Activated T-cell treated with anti-CD3 and anti-CD28 coated beads, Interleukin-2, amount 50 U/mL, for 4 hours (primary cell): ENCODE results near the gene SGMS2. TPM values are rescaled to one million over a fixed set of nuclear protein-coding genes. Genes with fewer than 3 reads are reported as not detected.

ENCODE experiments used
- ATAC-seq, 2 donors: fragments of 200-7000 bp; cut with Tn5 transposase; one replicate each; pipeline ENCODE4 v1.10.0; 2021
- DNase-seq: peaks from one replicate; pipeline ENCODE4 v3.0.0-alpha.2; 2020
- H3K27me3 Mint-ChIP-seq: one replicate; pipeline ENCODE4 v1.8.0; 2021; ENCODE audit warnings: low read depth, mixed read lengths
- H3K36me3 Mint-ChIP-seq: one replicate; pipeline ENCODE4 v1.8.0; 2022; ENCODE audit warnings: mixed read lengths; ENCODE audit not compliant: insufficient read depth
- H3K4me1 Mint-ChIP-seq: one replicate; pipeline ENCODE4 v1.8.0; 2021; ENCODE audit warnings: low read depth, mixed read lengths
- H3K4me3 Mint-ChIP-seq: one replicate; pipeline ENCODE4 v1.8.0; 2021; ENCODE audit warnings: mild to moderate bottlenecking, moderate library complexity, mixed read lengths
- H3K9me3 Mint-ChIP-seq: one replicate; pipeline ENCODE4 v1.8.0; 2021; ENCODE audit warnings: mixed read lengths
- total RNA-seq, 3 donors: library from RNA; stranded (reverse); gene quantifications; one replicate each; pipeline ENCODE4 v1.2.1, GENCODE V29; 2021

SGMS2 gene
- total RNA-seq, 3 donors from 2014 or later: 0.08 to 0.54 (median 0.43) TPM

DNA sequence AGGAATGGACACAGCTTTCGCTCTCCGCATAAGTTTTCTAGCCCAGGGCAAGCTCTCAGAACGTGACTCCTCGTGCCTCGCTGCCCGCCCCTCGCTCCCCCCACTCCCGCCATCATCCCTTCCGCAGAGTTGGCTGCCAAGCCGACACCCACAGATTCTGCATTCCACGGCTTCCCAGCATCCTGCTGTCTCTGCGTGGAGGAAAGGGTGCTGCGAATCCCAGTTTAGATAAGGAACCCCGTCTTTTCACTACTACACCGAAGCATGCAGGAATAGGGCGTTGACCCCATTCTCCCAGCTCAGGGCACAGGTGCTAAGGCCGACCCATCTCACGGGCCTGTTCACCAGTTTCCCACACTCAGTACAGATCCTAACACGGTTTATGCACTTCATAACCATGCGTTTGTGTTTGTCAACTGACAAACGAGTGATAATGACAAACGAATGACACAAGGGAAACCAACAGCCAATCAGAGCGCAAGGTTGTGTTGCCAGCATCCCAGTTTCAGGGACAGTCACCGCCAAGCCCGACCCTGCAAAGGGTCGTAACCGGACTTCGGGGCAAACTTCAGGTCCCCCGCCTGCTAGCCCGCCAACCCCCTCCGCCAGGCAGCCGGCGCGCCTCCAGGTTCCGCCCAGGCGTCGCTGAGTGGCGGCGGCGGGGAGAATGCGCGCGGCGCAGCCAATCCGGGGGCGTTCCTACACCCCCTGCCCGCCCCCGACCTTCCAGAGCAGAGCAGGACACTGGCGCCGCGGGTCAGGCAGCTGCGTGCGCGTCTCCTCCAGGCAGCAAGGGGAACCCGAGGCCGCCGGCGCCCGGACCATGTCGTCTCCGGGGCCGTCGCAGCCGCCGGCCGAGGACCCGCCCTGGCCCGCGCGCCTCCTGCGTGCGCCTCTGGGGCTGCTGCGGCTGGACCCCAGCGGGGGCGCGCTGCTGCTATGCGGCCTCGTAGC is 106.4 kb downstream of the SGMS2 start, which contains the start of gene CYP2U1:
Gene CYP2U1 (plus strand): TSS at position 729 of the 954 bp plus-strand sequence. CDS start 95 bp downstream, at position 824.
- peaks cover 22% of the 10 kb centered on the region for H3K4me1 Mint-ChIP-seq
- H3K9me3 Mint-ChIP-seq: no peaks in the 10 kb centered on the region
- H3K36me3 Mint-ChIP-seq: no peaks in the 10 kb centered on the region
- ATAC-seq (peak; percentile 94), DNase-seq (peak; percentile 69)
- no peaks in the 10 kb centered on the region for H3K27me3 Mint-ChIP-seq
- peak within 1 kb of the TSS; percentile 84 for H3K4me3 Mint-ChIP-seq

DNA sequence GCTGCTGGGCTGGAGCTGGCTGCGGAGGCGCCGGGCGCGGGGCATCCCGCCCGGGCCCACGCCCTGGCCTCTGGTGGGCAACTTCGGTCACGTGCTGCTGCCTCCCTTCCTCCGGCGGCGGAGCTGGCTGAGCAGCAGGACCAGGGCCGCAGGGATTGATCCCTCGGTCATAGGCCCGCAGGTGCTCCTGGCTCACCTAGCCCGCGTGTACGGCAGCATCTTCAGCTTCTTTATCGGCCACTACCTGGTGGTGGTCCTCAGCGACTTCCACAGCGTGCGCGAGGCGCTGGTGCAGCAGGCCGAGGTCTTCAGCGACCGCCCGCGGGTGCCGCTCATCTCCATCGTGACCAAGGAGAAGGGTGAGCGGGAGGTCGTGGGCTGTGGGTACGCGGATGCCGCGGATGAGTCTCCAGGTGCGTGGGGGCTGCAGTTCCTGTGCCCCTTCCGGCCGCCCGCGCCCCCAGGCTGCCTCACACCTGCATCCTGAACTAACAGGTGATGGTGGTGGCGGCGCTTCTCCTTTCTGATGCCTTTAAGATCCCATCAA is 107.1 kb downstream of the SGMS2 start:
- no peaks in the 10 kb centered on the region for H3K27me3 Mint-ChIP-seq
- DNase-seq (peak; percentile 17), ATAC-seq (peak; percentile 27 to 40)
- peak overlapping the region; percentile 84 for H3K4me3 Mint-ChIP-seq
- peaks cover 2% of the 10 kb centered on the region for H3K36me3 Mint-ChIP-seq
- H3K4me1 Mint-ChIP-seq: peaks cover 24% of the 10 kb centered on the region
- no peaks in the 10 kb centered on the region for H3K9me3 Mint-ChIP-seq

DNA sequence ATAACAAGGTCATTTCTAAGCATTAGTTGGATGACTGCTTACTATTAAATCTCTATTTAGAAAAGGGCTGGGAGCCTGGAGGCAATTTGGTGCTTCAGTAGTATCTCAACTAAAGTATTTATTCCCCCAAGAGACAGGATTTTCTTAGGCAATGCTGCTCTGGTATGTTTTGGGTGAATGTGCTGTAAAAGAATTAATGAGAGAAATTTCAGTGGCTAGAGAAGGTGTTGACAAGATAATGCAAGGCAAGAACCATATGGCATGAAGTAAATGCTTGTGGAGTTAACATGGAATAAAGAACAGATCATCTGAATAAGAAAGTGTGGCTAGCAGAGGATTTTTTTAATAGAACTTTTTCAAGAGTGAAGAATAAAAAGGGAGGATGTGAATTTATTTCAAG is 110.5 kb downstream of the SGMS2 start:
- no peak for DNase-seq
- no peaks in the 10 kb centered on the region for H3K9me3 Mint-ChIP-seq
- no peak overlapping the region for H3K4me3 Mint-ChIP-seq
- no peaks in the 10 kb centered on the region for H3K27me3 Mint-ChIP-seq
- no peak for ATAC-seq
- H3K36me3 Mint-ChIP-seq: peaks cover 4% of the 10 kb centered on the region
- H3K4me1 Mint-ChIP-seq: peaks cover 28% of the 10 kb centered on the region

DNA sequence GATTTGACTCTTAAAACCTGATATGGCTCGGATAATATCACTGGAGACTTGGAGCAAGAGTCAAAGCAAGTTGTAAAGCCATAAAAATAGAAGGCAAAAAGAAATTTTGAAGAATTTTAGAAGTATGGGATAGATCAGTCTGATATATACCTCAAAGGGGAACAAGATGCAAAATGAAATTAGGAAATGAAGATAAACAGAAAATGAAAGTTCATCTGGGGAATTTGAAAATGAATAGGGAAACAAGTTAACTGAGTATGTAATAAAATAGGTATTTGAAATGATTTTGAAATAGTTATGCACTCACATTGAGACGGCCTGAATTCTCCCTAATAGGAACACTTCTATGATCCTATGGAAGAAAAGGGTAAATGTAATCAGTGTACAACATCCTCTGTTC is 112.3 kb downstream of the SGMS2 start:
- H3K9me3 Mint-ChIP-seq: no peaks in the 10 kb centered on the region
- no peak overlapping the region for H3K4me3 Mint-ChIP-seq
- H3K27me3 Mint-ChIP-seq: no peaks in the 10 kb centered on the region
- ATAC-seq: no peak
- DNase-seq: no peak
- H3K4me1 Mint-ChIP-seq: peaks cover 22% of the 10 kb centered on the region
- H3K36me3 Mint-ChIP-seq: peaks cover 4% of the 10 kb centered on the region

DNA sequence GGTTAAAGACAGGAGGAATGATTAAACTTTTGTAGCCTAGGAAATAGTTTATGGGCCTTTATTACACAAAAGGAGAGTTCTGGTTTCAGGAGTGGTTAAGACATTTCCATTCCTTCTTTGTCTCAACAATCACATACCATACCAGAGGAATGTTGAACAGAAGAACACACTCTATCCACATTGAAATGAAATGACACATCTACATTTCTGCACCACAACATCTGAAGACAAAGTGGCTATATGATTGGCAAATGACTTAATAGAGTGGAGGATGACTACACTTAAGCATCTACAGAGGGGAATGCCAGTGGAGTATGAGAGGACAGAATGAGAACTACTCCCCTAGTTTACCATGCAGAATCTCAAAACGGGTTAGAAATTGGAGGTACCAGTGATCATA is 114.6 kb downstream of the SGMS2 start:
- DNase-seq: no peak
- H3K9me3 Mint-ChIP-seq: no peaks in the 10 kb centered on the region
- H3K4me1 Mint-ChIP-seq: peaks cover 6% of the 10 kb centered on the region
- peaks cover 4% of the 10 kb centered on the region for H3K36me3 Mint-ChIP-seq
- H3K4me3 Mint-ChIP-seq: no peak overlapping the region
- ATAC-seq: no peak
- H3K27me3 Mint-ChIP-seq: no peaks in the 10 kb centered on the region

DNA sequence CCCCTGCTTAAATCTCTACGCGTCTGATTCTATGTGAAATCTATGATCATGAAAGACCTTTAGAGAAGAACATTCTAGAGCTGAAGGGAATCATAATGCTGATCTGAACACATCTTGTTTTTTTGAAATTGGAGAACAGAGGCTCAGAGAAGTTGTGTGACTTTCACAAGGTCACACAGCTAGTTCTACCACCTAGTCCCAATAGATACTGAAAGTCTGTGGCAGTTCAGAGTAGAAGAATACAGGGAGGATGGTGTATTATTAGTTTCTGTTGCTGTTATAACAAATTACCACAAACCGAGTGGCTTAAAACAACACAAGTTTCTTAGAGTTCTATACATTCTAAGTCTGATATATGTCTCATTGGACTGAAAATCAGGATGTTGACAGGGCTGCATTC is 121.1 kb downstream of the SGMS2 start:
- Mint-ChIP-seq H3K4me1 (no peaks in the 10 kb centered on the region), H3K4me3 (no peak overlapping the region), H3K27me3 (no peaks in the 10 kb centered on the region), H3K9me3 (no peaks in the 10 kb centered on the region), H3K36me3 (peaks cover 23% of the 10 kb centered on the region)
- no peak for ATAC-seq
- no peak for DNase-seq

DNA sequence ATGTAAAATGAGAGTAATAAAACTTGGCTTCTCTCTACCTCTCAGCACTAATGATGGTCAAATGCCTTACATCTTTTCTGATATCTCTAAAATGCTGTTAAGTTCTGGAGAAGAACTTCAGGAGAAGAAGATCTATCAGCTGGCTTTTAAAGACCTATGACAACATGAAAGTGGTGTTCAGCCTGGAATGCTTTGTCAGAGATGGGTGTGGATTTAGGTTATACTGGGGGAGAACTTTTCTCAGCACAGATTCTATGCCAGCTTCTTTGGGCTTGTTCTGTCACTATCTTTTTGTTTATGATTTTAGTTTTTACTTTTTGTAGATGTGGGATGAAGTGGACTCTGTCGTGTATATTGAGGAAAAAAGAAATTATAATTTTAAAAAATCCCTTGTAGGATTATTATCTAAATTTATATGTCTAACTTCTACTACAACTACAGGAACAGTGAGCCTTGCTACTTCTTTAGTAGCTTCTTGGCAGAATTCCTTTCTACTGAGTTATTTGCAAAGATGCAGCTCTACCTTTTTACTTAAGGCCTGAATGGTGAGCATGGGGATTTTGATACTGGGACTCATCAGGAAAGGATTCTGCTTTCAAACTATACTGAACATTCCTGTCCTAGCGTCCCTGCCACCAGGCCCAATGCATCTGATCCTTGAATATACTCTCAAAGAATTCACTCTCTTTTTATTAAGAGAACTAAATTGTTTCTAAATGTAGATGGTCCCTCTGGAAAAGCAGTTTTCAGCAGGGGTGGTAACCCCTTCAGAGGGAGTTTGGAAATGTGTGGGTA is 126.2 kb downstream of the SGMS2 start:
- DNase-seq (no peak), ATAC-seq (no peak)
- no peaks in the 10 kb centered on the region for H3K4me1 Mint-ChIP-seq
- H3K27me3 Mint-ChIP-seq: no peaks in the 10 kb centered on the region
- no peak overlapping the region for H3K4me3 Mint-ChIP-seq
- peaks cover 9% of the 10 kb centered on the region for H3K9me3 Mint-ChIP-seq
- peaks cover 28% of the 10 kb centered on the region for H3K36me3 Mint-ChIP-seq

DNA sequence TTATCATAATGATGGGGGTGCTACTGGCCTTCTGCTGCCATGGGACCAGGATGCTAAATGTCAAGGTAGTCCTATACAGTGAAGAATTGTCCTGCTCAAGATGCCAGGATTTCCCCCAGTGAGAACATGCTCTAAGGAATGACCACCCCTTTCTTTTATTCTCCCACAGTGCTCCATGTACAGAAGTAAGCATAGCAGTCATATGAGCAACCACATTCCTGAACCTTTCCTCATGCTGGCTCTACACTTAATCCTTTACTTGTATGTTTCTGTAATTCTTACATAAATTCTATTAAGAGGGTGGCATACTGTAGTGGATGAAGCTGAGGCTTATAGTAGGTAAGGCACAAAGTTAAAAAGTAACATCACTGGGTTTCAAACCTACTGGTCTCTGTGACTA is 126.8 kb downstream of the SGMS2 start:
- H3K4me1 Mint-ChIP-seq: no peaks in the 10 kb centered on the region
- DNase-seq (no peak), ATAC-seq (no peak)
- H3K4me3 Mint-ChIP-seq: no peak overlapping the region
- peaks cover 16% of the 10 kb centered on the region for H3K9me3 Mint-ChIP-seq
- peaks cover 31% of the 10 kb centered on the region for H3K36me3 Mint-ChIP-seq
- no peaks in the 10 kb centered on the region for H3K27me3 Mint-ChIP-seq

DNA sequence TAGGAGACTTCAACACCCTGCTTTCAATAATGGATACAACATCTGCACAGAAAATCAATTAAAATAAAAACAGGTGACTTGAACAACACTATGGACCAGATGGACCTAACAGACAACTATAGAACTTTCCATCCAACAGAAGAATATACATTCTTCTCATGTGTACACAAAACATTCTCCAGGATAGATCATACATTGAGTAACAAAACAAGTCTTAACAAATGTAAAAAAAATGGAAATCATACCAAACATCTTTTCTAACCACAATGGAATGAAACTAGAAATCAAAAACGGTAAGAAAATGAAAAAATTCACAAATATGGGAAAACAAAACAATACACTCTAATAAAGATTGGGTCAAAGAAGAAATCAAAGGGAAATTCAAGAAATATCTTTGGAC is 131.3 kb downstream of the SGMS2 start:
- Mint-ChIP-seq H3K4me1 (no peaks in the 10 kb centered on the region), H3K4me3 (no peak overlapping the region), H3K36me3 (peaks cover 12% of the 10 kb centered on the region), H3K9me3 (peaks cover 21% of the 10 kb centered on the region), H3K27me3 (peaks cover 6% of the 10 kb centered on the region)
- ATAC-seq (no peak), DNase-seq (no peak)

Other genes starting within 250 kb of the SGMS2 start
- gene PAPSS1, start 104.7 kb upstream of the SGMS2 start, total RNA-seq: 10 to 100 TPM; 19.8 to 23.3 (median 21.6) TPM
- gene CYP2U1, start 106.6 kb downstream of the SGMS2 start, total RNA-seq: 1 to 10 TPM; 1.3 to 2.2 (median 2.0) TPM
- gene HADH, start 165.0 kb downstream of the SGMS2 start, total RNA-seq: 10 to 100 TPM; 21.1 to 26.4 (median 22.5) TPM